Tibial nerve (tissue), 4 donors: Measurements from ENCODE around the gene KRTAP5-11.
"Not testable (repeated sequence)": the region's sequence is repeated elsewhere in the genome, so short reads cannot be mapped to it uniquely, and the experiment has no call there.

Experiments used
- CTCF ChIP-seq, 5 experiments: fragments of 200-600 bp in 3 of 5; fragments of 450-650 bp in 2 of 5; sonication (generic) in 3 of 5; IDR thresholded peaks; one replicate each; pipeline ENCODE4 v1.5.1; 2016 to 2019; ENCODE audit warnings: antibody characterized with exemption in 5 of 5, mild to moderate bottlenecking in 3 of 5, moderate library complexity in 2 of 5
- EP300 ChIP-seq, 2 donors: sonication (generic); formaldehyde crosslinking; IDR thresholded peaks; one replicate each; pipeline ENCODE4 v1.6.1; 2017; ENCODE audit warnings: antibody characterized with exemption in 2 of 2, mild to moderate bottlenecking in 1 of 2
- POLR2A ChIP-seq, 2 donors: fragments of 450-650 bp; IDR thresholded peaks; one replicate each; pipeline ENCODE4 v1.6.1; 2017; ENCODE audit warnings: antibody characterized with exemption in 2 of 2, mild to moderate bottlenecking in 2 of 2, moderate library complexity in 2 of 2

DNA sequence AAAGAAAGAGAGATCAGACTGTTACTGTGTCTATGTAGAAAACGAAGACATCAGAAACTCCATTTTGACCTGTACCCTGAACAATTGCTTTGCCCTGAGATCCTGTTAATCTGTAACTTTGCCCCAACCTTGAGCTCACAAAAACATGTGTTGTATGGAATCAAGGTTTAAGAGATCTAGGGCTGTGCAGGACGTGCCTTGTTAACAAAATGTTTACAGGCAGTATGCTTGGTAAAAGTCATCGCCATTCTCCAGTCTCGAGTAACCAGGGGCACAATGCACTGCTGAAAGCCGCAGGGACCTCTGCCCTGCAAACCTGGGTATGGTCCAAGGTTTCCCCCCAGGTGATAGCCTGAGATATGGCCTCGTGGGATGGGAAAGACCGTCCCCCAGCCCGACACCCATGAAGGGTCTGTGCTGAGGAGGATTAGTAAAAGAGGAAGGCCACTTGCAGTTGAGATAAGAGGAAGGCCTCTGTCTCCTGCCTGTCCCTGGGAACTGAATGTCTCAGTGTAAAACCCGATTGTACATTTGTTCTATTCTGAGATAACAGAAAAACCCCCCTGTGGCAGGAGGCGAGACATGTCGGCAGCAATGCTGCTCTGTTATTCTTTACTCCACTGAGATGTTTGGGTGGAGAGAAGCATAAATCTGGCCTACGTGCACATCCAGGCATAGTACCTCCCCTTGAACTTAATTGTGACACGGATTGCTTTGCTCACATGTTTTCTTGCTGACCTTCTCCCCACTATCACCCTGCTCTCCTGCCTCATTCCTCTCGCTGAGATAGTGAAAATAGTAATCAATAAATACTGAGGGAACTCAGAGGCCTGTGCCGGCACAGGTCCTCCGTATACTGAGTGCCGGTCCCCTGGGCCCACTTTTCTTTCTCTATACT lies 47.7 kb downstream of the KRTAP5-11 start:
- TF ChIP-seq CTCF, EP300, POLR2A (IDR thresholded peaks at IDR 0.05): not testable (repeated sequence)
